Fibroblast of lung (primary cell): Measurements from ENCODE around the gene SMIM5. TPM values are rescaled to one million over a fixed set of nuclear protein-coding genes. Genes with fewer than 3 reads are reported as not detected.
A peak's percentile ranks its signal among the peaks of the same experiment; 100 is the strongest.

Experiments
- DNase-seq, 2 donors: peaks; one replicate each; pipeline versions ENCODE4 v3.0.0 to v3.0.0-alpha.2; 2010; ENCODE audit warnings: low read depth in 2 of 2
- H2AFZ ChIP-seq: 2 replicates; pipeline ENCODE4 v1.5.1; 2012; ENCODE audit warnings: low read length, control low read depth, inconsistent platforms
- H3K27ac ChIP-seq: 2 replicates; pipeline ENCODE4 v1.5.1; 2011; ENCODE audit warnings: low read length, control low read depth; ENCODE audit not compliant: insufficient read depth
- H3K27me3 ChIP-seq: 2 replicates; pipeline ENCODE4 v1.5.1; 2011; ENCODE audit warnings: mild to moderate bottlenecking, low read length; ENCODE audit not compliant: control insufficient read depth, insufficient read depth
- H3K36me3 ChIP-seq: 2 replicates; pipeline ENCODE4 v1.5.1; 2011; ENCODE audit warnings: low read length; ENCODE audit not compliant: control insufficient read depth, insufficient read depth
- H3K4me1 ChIP-seq: 2 replicates; pipeline ENCODE4 v1.5.1; 2011; ENCODE audit warnings: low read length; ENCODE audit not compliant: control insufficient read depth, insufficient read depth; ENCODE audit errors: extremely low read depth
- H3K4me2 ChIP-seq: 2 replicates; pipeline ENCODE4 v1.5.1; 2011; ENCODE audit warnings: low read length, control low read depth; ENCODE audit not compliant: insufficient read depth; ENCODE audit errors: extremely low read depth
- H3K4me3 ChIP-seq, 4 experiments: fragments of 200-600 bp in 1 of 4; sonication (generic) in 1 of 4; replicated peaks in 1 of 4; 2 replicates each; pipeline ENCODE4 v1.5.1; 2011 to 2016; ENCODE audit warnings: low read length in 4 of 4, low read depth in 3 of 4, mild to moderate bottlenecking in 3 of 4, control low read depth in 2 of 4, inconsistent platforms in 1 of 4, mixed read lengths in 1 of 4; ENCODE audit not compliant: insufficient read depth in 1 of 4; ENCODE audit errors: control extremely low read depth in 1 of 4
- H3K79me2 ChIP-seq: 2 replicates; pipeline ENCODE4 v1.5.1; 2012; ENCODE audit warnings: mild to moderate bottlenecking, low read length, inconsistent platforms; ENCODE audit not compliant: control insufficient read depth, insufficient read depth
- H3K9ac ChIP-seq: 2 replicates; pipeline ENCODE4 v1.5.1; 2011; ENCODE audit warnings: mild to moderate bottlenecking, low read length, control low read depth; ENCODE audit not compliant: insufficient read depth
- H3K9me3 ChIP-seq: 2 replicates; pipeline ENCODE4 v1.5.1; 2012; ENCODE audit warnings: low read depth, low read length; ENCODE audit not compliant: control insufficient read depth, insufficient read depth
- H4K20me1 ChIP-seq: 2 replicates; pipeline ENCODE4 v1.5.1; 2011; ENCODE audit warnings: low read length; ENCODE audit not compliant: control insufficient read depth, insufficient read depth; ENCODE audit errors: extremely low read depth
- EZH2 ChIP-seq: IDR thresholded peaks from 2 replicates; pipeline ENCODE4 v1.5.1; 2012; ENCODE audit warnings: low read length, control low read depth, mild to moderate bottlenecking; ENCODE audit errors: missing control alignments
- polyA plus RNA-seq, 2 donors: library from polyadenylated mRNA; depleted of rRNA in 1 of 2; stranded (reverse) in 1 of 2; unstranded in 1 of 2; fragments of >200 nt; gene quantifications; 2 replicates each; pipeline ENCODE4 v1.2.1, GENCODE V29; 2011 to 2012; ENCODE audit warnings: missing spikeins in 1 of 2
- total RNA-seq: library from RNA; depleted of rRNA; stranded (reverse); fragments of >200 nt; gene quantifications from 2 replicates; pipeline ENCODE4 v1.2.1, GENCODE V29; 2014
- TF ChIP-seq, protein P1 (sequence below), 2 donors: IDR thresholded peaks in 1 of 2; conservative IDR thresholded peaks in 1 of 2; 1 replicate in 1 of 2; 2 replicates in 1 of 2; pipeline ENCODE4 v1.5.1; 2011 to 2012; ENCODE audit warnings: low read length in 2 of 2, control low read depth in 1 of 2, inconsistent platforms in 1 of 2, low read depth in 1 of 2, mild to moderate bottlenecking in 1 of 2

The SMIM5 gene
- total and polyA plus RNA-seq, 2 donors (not counting 1 experiment from before 2014, with no cell fraction given), result 0.05 to 0.17 TPM

DNA sequence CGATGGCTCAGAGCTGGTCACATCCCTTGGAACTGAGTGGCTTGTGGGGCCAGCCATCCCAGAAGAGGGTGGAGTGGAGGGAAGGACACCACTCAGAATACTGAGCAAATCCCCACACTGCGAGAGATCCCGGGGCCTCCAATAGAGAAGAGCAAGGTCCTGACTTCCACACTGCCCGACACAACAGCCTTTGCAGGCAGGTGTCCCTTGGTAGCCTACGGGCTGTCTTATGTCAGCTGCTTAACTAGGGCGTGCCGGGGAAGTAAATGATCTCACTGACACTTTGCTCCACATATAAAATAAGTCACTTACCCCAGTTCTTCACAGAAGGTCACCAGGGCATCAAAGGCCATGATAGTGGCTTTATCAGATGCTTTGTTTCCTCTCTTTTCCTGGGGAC, 17.6 kb downstream of the SMIM5 start:
- H3K9ac ChIP-seq, result no peak overlapping the region
- H3K4me2 ChIP-seq, result no peak overlapping the region
- no peak for TF ChIP-seq EZH2
- TF ChIP-seq, protein P1, sequence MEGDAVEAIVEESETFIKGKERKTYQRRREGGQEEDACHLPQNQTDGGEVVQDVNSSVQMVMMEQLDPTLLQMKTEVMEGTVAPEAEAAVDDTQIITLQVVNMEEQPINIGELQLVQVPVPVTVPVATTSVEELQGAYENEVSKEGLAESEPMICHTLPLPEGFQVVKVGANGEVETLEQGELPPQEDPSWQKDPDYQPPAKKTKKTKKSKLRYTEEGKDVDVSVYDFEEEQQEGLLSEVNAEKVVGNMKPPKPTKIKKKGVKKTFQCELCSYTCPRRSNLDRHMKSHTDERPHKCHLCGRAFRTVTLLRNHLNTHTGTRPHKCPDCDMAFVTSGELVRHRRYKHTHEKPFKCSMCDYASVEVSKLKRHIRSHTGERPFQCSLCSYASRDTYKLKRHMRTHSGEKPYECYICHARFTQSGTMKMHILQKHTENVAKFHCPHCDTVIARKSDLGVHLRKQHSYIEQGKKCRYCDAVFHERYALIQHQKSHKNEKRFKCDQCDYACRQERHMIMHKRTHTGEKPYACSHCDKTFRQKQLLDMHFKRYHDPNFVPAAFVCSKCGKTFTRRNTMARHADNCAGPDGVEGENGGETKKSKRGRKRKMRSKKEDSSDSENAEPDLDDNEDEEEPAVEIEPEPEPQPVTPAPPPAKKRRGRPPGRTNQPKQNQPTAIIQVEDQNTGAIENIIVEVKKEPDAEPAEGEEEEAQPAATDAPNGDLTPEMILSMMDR (conservative IDR thresholded peaks at IDR 0.05 in 1 of 2, IDR thresholded peaks at IDR 0.05 in 1 of 2; ENCODE audit: low read depth in 1 of 2, low read length in 2 of 2), result no peak

DNA sequence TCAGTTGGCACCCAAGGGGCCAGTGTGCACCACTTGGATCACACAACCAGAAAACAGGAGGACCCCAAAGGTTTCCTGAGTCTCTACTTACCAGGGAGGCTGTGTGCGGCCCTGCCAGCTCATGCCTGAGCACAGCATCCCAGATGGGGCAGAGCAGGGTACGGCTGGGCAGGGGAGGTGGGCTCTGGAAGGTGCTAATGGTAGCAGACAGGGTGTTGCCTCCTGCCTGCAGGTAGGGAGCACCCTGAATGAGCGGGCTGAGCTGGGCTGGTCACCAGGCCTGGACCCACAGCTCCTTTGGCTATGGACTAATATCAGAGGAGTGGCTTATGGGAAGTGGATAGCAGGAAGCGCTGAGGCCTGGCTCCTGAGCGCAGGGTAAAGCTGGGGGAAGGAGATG, 19.1 kb downstream of the SMIM5 start:
- TF ChIP-seq, protein P1 (conservative IDR thresholded peaks at IDR 0.05 in 1 of 2, IDR thresholded peaks at IDR 0.05 in 1 of 2; ENCODE audit: low read depth in 1 of 2, low read length in 2 of 2), result no peak
- no peak for TF ChIP-seq EZH2
- no peaks in the 10 kb centered on the region for H4K20me1 ChIP-seq
- no peaks in the 10 kb centered on the region for H3K4me1 ChIP-seq

More for the DNA sequence above, 17.6 kb downstream of the SMIM5 start:
- H3K79me2 ChIP-seq, result no peaks in the 10 kb centered on the region
- H3K36me3 ChIP-seq, result peaks cover 5% of the 10 kb centered on the region
- H3K4me1 ChIP-seq, result no peaks in the 10 kb centered on the region
- H3K27ac ChIP-seq, result no peak overlapping the region
- no peak overlapping the region for H3K4me3 ChIP-seq
- no peaks in the 10 kb centered on the region for H4K20me1 ChIP-seq
- no peak overlapping the region for H2AFZ ChIP-seq
- no peak for DNase-seq
- no peaks in the 10 kb centered on the region for H3K9me3 ChIP-seq
- no peaks in the 10 kb centered on the region for H3K27me3 ChIP-seq

DNA sequence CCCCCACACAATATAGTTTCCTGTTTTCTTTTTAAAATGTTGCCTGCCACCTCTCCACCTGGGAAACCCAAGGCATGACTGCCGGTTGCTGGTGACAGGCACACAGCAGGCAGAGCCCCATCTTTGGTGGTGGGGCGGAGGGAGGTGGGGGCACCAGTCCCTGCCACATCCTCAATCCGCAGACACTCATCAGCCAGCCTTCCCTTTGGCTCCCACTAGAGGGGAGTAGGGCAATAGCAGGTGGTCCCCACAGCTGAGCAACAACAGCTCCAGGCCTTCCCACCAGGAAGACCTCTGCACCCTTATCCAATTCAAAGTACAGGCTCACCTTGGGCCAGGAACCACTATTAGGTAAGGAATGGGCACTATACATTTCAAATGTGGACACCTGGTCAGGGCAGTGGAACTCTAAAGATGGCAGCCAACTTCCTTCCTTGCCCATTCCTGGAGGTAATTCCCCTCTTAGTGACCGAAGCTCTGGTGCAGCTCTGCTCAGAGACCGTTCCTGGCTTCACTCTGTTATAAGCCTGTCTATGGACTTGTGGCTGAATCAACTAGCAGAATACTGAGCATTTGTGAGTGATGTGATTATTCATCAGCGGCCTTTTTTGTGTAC, 19.8 kb downstream of the SMIM5 start:
- H3K36me3 ChIP-seq, result peaks cover 6% of the 10 kb centered on the region
- peak; percentile 18 to 23 for DNase-seq
- H3K27me3 ChIP-seq, result no peaks in the 10 kb centered on the region

More for the DNA sequence above, 19.1 kb downstream of the SMIM5 start:
- Histone ChIP-seq H3K4me2 (no peak overlapping the region), H3K36me3 (peaks cover 5% of the 10 kb centered on the region), H3K79me2 (no peaks in the 10 kb centered on the region), H3K27me3 (no peaks in the 10 kb centered on the region), H3K27ac (no peak overlapping the region), H3K9me3 (no peaks in the 10 kb centered on the region), H3K4me3 (no peak overlapping the region), H2AFZ (no peak overlapping the region), H3K9ac (no peak overlapping the region)
- no peak for DNase-seq

More for the DNA sequence above, 19.8 kb downstream of the SMIM5 start:
- no peaks in the 10 kb centered on the region for H4K20me1 ChIP-seq
- H3K4me2 ChIP-seq, result no peak overlapping the region
- no peaks in the 10 kb centered on the region for H3K9me3 ChIP-seq
- H3K4me3 ChIP-seq, result no peak overlapping the region
- no peak overlapping the region for H2AFZ ChIP-seq
- H3K79me2 ChIP-seq, result no peaks in the 10 kb centered on the region
- no peaks in the 10 kb centered on the region for H3K4me1 ChIP-seq
- H3K9ac ChIP-seq, result no peak overlapping the region
- TF ChIP-seq EZH2, result no peak
- TF ChIP-seq, protein P1 (conservative IDR thresholded peaks at IDR 0.05 in 1 of 2, IDR thresholded peaks at IDR 0.05 in 1 of 2; ENCODE audit: low read depth in 1 of 2, low read length in 2 of 2), result peak; percentile 60 to 85
- H3K27ac ChIP-seq, result no peak overlapping the region
